SK-N-SH treated with all-trans-retinoic acid at 6 μM for 48 hours (cell line): Measurements from ENCODE around the gene IQCK.

Source experiments
- ATAC-seq: fragments of 200-7000 bp; cut with Tn5 transposase; 3 replicates; pipeline ENCODE4 v1.9.1; 2020; ENCODE audit warnings: mild to moderate bottlenecking, moderate library complexity
- ARNTL ChIP-seq: fragments of 450-650 bp; formaldehyde crosslinking; IDR thresholded peaks from 2 replicates; pipeline ENCODE4 v1.5.0; 2020; ENCODE audit warnings: low read depth, mild to moderate bottlenecking, moderate library complexity, borderline replicate concordance
- BACH2 ChIP-seq: fragments of 250-450 bp; sonication (Bioruptor Pico); IDR thresholded peaks from 2 replicates; pipeline ENCODE4 v1.9.0; 2021; ENCODE audit warnings: mild to moderate bottlenecking, borderline replicate concordance
- CREB5 ChIP-seq: fragments of 250-450 bp; sonication (Bioruptor Pico); IDR thresholded peaks from 2 replicates; pipeline ENCODE4 v1.5.1; 2020; ENCODE audit warnings: low read depth, mild to moderate bottlenecking, moderate library complexity
- CSDC2 ChIP-seq: fragments of 250-450 bp; sonication (Bioruptor Pico); IDR thresholded peaks from 2 replicates; pipeline ENCODE4 v1.5.0; 2020; ENCODE audit warnings: mild to moderate bottlenecking, moderate library complexity
- CSRNP3 ChIP-seq: fragments of 250-450 bp; sonication (Bioruptor Pico); IDR thresholded peaks from 2 replicates; pipeline ENCODE4 v1.5.1; 2021; ENCODE audit warnings: mild to moderate bottlenecking, moderate library complexity
- ESRRG ChIP-seq: fragments of 250-450 bp; sonication (Bioruptor Pico); IDR thresholded peaks from 2 replicates; pipeline ENCODE4 v1.6.1; 2021; ENCODE audit warnings: mild to moderate bottlenecking
- GLIS3 ChIP-seq: fragments of 250-450 bp; sonication (Bioruptor Pico); IDR thresholded peaks from 2 replicates; pipeline ENCODE4 v1.5.0; 2020; ENCODE audit warnings: mild to moderate bottlenecking, moderate library complexity
- ISL1 ChIP-seq: fragments of 250-450 bp; sonication (Bioruptor Pico); IDR thresholded peaks from 2 replicates; pipeline ENCODE4 v2.1.2; 2022; ENCODE audit warnings: mild to moderate bottlenecking, moderate library complexity
- OSR1 ChIP-seq: fragments of 250-450 bp; sonication (Bioruptor Pico); IDR thresholded peaks from 2 replicates; pipeline ENCODE4 v1.8.0; 2022; ENCODE audit warnings: moderate library complexity, mild to moderate bottlenecking, inconsistent platforms
- PATZ1 ChIP-seq: fragments of 250-450 bp; sonication (Bioruptor Pico); IDR thresholded peaks from 2 replicates; pipeline ENCODE4 v1.8.0; 2020; ENCODE audit warnings: mild to moderate bottlenecking, moderate library complexity, borderline replicate concordance
- POU6F1 ChIP-seq: fragments of 250-450 bp; sonication (Bioruptor Pico); IDR thresholded peaks from 2 replicates; pipeline ENCODE4 v1.8.0; 2021; ENCODE audit warnings: low read depth, mild to moderate bottlenecking, moderate library complexity, borderline replicate concordance
- PPARA ChIP-seq: fragments of 250-450 bp; sonication (Bioruptor Pico); IDR thresholded peaks from 2 replicates; pipeline ENCODE4 v1.5.0; 2020; ENCODE audit warnings: mild to moderate bottlenecking, borderline replicate concordance
- RARB ChIP-seq: fragments of 250-450 bp; sonication (Bioruptor Pico); IDR thresholded peaks from 2 replicates; pipeline ENCODE4 v1.8.0; 2021; ENCODE audit warnings: mild to moderate bottlenecking, moderate library complexity
- SNAI2 ChIP-seq: fragments of 250-450 bp; sonication (Bioruptor Pico); IDR thresholded peaks from 2 replicates; pipeline ENCODE4 v1.5.0; 2020; ENCODE audit warnings: mild to moderate bottlenecking, moderate library complexity
- TCF4 ChIP-seq: fragments of 250-450 bp; sonication (Bioruptor Pico); IDR thresholded peaks from 2 replicates; pipeline ENCODE4 v1.8.0; 2021; ENCODE audit warnings: mild to moderate bottlenecking, moderate library complexity, borderline replicate concordance
- TOX ChIP-seq: fragments of 250-450 bp; sonication (Bioruptor Pico); IDR thresholded peaks from 2 replicates; pipeline ENCODE4 v1.8.0; 2021; ENCODE audit warnings: mild to moderate bottlenecking, moderate library complexity, borderline replicate concordance
- ZC3H10 ChIP-seq: fragments of 250-450 bp; sonication (Bioruptor Pico); IDR thresholded peaks from 2 replicates; pipeline ENCODE4 v1.5.1; 2021; ENCODE audit warnings: mild to moderate bottlenecking, moderate library complexity
- ZFP3 ChIP-seq: fragments of 250-450 bp; sonication (Bioruptor Pico); IDR thresholded peaks from 2 replicates; pipeline ENCODE4 v1.5.0; 2020; ENCODE audit warnings: mild to moderate bottlenecking, moderate library complexity
- ZFP30 ChIP-seq: fragments of 450-650 bp; formaldehyde crosslinking; IDR thresholded peaks from 2 replicates; pipeline ENCODE4 v1.5.0; 2022; ENCODE audit warnings: mild to moderate bottlenecking, moderate library complexity
- ZNF565 ChIP-seq: fragments of 450-650 bp; formaldehyde crosslinking; conservative IDR thresholded peaks from 2 replicates; pipeline ENCODE4 v1.5.0; 2020; ENCODE audit warnings: low read depth, mild to moderate bottlenecking, moderate library complexity
- ZNF70 ChIP-seq: fragments of 450-650 bp; formaldehyde crosslinking; IDR thresholded peaks from 2 replicates; pipeline ENCODE4 v1.5.0; 2020; ENCODE audit warnings: mild to moderate bottlenecking, moderate library complexity
- ZNF8 ChIP-seq: fragments of 450-650 bp; formaldehyde crosslinking; IDR thresholded peaks from 2 replicates; pipeline ENCODE4 v1.5.0; 2020; ENCODE audit warnings: mild to moderate bottlenecking, moderate library complexity

Gene IQCK

GRCh38 chr16:19856120-19856519, 138.0 kb downstream of the IQCK start:
- TF ChIP-seq ZC3H10, result no peak
- no peak for TF ChIP-seq ZNF8 (CRISPR knock-in tag)
- no peak for TF ChIP-seq CSRNP3 (CRISPR knock-in tag)
- TF ChIP-seq OSR1 (CRISPR knock-in tag), result no peak
- no peak for TF ChIP-seq ARNTL (CRISPR knock-in tag)
- TF ChIP-seq ZFP30 (CRISPR knock-in tag), result no peak
- no peak for TF ChIP-seq GLIS3 (CRISPR knock-in tag)
- no peak for TF ChIP-seq ZNF70 (CRISPR knock-in tag)
- no peak for TF ChIP-seq POU6F1 (CRISPR knock-in tag)
- TF ChIP-seq TCF4 (CRISPR knock-in tag), result no peak
- TF ChIP-seq BACH2 (CRISPR knock-in tag), result no peak
- TF ChIP-seq RARB (CRISPR knock-in tag), result no peak
- TF ChIP-seq ESRRG, result no peak
- TF ChIP-seq ISL1 (CRISPR knock-in tag), result no peak
- no peak for ATAC-seq

GRCh38 chr16:19857593-19858339, 139.7 kb downstream of the IQCK start:
- no peak for TF ChIP-seq CSDC2
- no peak for TF ChIP-seq CREB5
- no peak for TF ChIP-seq TCF4 (CRISPR knock-in tag)
- no peak for TF ChIP-seq RARB (CRISPR knock-in tag)
- no peak for TF ChIP-seq OSR1 (CRISPR knock-in tag)
- no peak for TF ChIP-seq ZNF70 (CRISPR knock-in tag)
- TF ChIP-seq POU6F1 (CRISPR knock-in tag), result no peak
- no peak for TF ChIP-seq ZFP3 (CRISPR knock-in tag)
- TF ChIP-seq TOX, result no peak
- no peak for TF ChIP-seq ZNF8 (CRISPR knock-in tag)
- no peak for TF ChIP-seq SNAI2 (CRISPR knock-in tag)
- no peak for TF ChIP-seq ISL1 (CRISPR knock-in tag)
- TF ChIP-seq PATZ1 (CRISPR knock-in tag), result no peak
- TF ChIP-seq CSRNP3 (CRISPR knock-in tag), result no peak
- TF ChIP-seq PPARA (CRISPR knock-in tag), result no peak
- no peak for TF ChIP-seq ARNTL (CRISPR knock-in tag)
- TF ChIP-seq ZFP30 (CRISPR knock-in tag), result no peak
- no peak for TF ChIP-seq ZNF565 (CRISPR knock-in tag)
- no peak for TF ChIP-seq ESRRG
- TF ChIP-seq ZC3H10, result no peak
- TF ChIP-seq, all 23 proteins: peak for 0
- ATAC-seq, result no peak
